CD1c-positive myeloid dendritic cell (primary cell): ENCODE data around the gene KCNMA1.

Experiments used
- DNase-seq: peaks from one replicate; pipeline ENCODE4 v3.0.0-alpha.2; 2016; ENCODE audit errors: extremely low spot score

Gene KCNMA1

DNA sequence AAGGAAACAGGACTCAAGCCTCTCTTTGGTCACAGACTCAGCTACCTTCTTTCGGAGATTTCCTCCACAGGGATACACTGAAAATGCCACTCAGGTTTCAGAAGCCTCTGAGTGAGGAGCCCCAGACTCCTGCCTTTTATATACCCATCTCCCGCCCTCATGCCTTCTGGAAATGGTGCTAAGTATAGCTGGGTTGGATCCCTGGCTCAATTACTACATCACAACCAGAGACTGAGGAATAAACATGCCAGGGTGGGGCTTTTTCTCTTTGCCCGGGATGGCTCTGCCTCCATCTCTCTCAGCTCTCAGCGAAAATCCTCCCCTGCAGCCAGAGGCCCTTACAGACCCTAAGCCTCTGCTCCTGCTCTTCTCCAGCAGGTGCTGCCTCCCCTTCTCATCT, 299.5 kb downstream of the KCNMA1 start:
- no peak for DNase-seq

DNA sequence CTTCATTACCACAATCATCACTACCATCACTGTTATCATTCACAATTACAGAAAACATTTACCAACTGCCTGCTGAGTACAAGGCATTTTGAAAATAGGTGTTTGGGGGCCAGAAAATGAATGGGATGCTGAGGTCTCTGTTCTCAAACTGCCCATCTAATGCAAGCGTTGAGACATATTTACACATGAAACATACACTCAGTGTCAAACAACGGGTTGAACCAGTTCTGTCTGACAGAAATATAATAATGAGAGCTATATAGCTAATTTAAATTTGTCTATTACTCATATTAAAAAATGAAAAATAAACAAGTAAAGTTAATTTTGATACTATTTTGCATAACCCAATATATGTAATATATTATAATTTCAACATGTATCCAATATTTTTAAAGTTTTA, 303.1 kb downstream of the KCNMA1 start:
- DNase-seq: no peak

DNA sequence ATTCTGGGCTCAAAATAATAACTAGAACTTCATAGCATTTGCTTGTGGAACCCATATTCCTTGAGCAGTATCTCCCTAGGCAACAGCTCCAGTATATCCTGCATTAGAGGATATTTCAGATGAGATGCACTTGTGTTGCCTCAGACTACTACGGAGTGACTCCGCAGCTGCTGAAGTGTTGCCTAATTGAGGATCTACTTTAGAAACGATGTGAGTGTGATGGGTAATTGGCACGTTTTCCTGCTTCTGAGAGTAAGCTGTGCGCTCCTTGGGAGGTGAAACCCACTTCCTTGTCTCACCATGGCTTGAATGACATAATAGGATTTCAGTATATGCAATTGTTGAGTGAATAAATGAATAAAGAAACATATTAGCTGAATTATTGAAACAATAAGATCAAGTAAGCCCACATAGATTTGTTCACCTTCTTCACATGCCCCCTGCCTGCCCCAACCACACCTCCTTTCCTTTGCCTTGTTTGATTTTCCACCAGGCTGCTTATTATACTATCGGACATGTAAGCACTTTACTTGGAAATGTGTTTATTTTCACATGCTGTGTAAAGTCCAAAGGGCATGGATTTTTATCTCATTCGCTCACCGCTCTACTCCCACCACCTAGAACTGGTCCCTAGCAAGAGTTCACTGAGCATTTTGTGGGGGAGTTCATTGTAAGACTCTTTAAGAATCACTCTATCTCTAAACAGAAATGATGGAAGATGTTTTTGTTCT, 303.8 kb downstream of the KCNMA1 start:
- DNase-seq: no peak

DNA sequence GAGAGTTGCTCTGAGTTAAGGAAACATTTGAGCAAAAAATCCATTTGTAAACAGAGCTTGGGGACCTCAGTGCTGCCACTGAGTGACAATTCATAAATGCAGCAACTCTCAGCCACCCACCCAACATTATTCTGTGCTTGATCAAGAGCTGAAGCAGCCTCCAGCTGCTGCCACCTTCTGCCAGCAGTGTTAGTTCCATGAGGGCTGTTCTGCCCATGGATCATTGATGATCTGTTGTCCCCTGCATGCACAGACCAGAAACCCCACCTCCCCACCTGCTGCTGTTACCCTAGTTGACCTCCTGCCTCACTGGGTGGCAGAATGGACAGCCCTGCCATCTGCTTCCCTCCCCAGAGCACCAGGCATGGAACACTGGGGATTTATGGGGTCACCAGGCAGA, 305.4 kb downstream of the KCNMA1 start:
- no peak for DNase-seq

DNA sequence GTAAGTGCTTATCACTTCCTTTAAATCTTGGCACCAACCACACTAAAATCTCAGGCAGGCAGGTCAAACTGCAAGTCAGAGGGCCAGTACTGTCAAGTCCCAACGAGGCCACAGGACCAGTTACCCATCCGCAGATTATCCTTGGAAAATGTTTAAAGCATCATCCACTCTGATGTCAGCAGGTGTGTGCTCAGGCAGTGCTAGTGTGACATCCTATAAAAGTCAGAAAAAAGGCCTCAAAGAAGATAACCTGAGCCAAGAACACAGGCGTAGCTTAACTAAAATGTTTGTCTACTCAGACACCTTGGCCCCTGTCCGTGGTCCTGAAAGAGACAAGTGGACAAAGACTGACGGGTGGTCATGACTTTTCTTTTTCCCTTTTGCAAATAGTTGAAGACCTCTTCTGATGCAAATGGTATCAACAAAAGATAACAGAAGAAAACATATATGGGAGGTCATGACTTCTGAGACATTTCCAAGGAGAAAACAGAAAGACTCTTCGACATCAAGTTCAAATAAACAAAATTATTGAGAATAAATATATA, 309.3 kb downstream of the KCNMA1 start:
- no peak for DNase-seq

DNA sequence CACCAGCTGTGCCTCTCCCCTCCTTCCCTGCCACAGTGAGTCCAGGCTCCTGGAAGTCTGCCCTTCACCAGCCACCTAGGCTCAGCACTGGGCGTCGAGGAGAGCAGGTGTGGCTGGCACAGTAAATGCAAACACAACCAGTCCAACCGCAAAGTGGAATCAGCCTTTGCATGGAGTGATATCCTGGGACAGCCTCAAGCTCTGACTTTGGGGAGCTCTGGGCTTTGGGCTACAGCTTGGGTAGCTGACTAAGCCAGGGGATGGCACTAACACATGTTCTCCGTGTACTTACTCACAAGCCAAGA, 312.4 kb downstream of the KCNMA1 start:
- DNase-seq: no peak

DNA sequence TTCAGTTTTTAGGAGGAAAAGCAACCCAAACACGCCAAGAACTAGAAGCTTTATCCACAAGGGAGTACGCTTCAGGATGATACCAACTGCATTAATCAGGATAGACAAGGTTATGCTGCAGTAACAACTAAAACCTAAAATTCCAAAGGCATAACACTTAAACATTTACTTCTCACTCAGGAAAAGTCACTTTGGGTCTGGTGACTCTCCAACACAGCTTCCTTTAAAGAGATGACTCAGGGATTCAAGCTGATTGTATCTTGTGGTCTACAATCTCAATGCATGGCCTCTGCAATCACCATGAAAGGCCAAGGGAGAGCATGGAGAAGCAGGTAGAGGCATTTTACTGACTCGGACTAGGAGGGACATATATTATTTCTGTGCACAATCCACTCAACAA, 315.8 kb downstream of the KCNMA1 start:
- no peak for DNase-seq

DNA sequence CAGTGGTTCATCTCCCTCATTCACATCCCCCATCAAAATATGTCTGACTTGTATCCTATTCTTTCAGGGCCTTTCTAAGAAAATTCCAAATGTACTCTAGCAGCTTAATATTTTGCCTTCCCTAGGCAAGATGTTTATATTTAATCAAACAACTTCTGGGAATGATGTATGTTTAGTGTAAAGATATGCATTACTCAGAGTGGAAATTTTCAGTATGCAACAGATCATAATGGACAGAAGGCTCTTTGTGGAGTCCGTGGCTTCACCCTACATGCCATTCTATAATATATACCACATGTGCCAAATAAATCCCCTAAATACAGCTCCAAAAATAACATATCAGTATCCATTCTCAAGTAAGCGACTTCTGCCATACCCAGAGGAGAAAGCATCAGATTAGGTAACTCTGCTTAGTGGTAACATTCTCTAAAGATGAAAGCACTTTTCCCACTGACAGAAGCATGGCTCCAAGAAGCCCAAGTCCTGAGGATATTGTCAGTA, 316.6 kb downstream of the KCNMA1 start:
- no peak for DNase-seq

DNA sequence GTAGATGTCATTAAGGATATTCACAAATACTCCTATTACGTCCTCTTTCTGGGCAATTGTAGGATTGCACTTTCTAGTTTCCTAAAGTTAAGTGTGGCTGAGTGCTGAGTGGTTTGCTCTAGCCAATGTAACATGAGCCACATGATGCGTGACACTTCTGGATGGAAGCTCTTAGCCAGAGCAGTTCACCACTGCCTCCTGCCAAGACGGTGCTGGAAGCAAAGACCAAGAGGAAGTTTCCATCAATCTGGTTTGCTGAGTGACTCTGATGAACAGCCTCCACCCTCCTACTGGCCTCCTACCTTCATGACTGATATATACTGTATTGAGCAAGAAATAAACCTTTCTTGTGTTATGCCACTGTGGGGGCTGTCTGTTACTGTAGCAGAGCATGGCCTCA, 318.1 kb downstream of the KCNMA1 start:
- no peak for DNase-seq

DNA sequence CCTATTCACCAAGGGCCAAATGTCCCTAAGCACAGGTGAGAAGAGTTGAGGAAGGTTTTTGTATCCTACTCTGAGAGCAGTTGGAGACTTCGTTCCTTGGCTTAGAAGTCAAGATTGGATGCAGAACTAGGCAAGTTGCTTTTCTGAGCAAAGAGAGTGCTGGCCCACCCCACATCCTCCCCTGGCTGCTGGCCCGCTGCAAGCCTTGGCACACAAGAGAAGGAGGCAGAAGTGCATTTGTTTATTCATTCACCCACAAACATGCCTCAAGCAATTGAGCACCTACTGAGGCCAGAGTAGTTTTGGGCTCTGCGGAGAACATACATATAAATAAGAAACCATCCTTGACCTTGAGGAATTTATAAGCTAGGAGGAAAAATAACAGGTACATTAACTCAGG, 318.9 kb downstream of the KCNMA1 start:
- DNase-seq: no peak

DNA sequence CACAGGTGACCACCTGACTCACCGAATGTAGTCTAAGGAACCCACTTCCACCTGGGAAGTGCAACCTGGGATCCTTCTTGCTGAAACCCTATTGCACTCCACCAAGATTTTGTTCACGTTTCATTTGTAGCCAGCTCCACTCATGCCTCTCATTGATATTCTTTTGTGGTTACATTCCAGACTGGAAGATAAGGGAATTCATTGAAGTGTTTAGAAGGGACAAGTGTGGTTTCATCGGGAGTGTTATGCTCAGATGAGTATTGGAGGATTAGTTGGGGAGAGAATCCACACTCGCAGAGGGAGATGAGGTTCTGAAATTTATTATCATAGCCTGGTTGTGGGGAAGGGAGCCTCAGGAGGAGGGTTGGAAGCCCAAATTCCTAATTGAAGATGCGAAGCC, 320.4 kb downstream of the KCNMA1 start:
- DNase-seq: no peak

DNA sequence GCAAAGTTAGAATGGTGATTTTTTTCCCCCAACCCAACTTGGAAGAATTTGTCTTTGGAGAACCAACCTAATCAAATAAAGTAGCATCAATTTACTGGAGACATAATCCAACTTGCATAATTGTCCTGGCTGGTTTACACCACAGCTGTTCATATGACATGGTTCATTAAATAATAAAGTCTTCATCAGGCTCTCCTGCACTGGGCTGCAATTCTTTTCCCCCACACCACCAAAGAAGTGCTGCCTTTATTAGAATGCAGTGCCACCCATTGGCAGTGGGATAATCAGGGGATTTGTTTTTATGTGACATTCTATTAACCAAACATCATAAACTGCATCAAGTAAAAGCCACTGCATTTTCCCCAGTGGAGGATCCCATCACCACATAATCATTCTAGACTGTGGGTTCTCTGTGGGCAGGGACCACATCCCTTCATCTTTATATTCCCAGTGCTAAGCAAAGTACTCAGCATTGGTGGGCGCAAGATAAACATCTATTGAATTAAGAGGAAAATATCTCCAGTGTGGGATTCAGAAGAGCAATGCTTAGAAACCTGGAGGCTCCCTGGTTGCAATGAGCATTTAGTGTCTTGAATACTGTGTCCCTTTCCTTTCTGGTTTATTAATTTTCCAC, 322.0 kb downstream of the KCNMA1 start:
- no peak for DNase-seq

DNA sequence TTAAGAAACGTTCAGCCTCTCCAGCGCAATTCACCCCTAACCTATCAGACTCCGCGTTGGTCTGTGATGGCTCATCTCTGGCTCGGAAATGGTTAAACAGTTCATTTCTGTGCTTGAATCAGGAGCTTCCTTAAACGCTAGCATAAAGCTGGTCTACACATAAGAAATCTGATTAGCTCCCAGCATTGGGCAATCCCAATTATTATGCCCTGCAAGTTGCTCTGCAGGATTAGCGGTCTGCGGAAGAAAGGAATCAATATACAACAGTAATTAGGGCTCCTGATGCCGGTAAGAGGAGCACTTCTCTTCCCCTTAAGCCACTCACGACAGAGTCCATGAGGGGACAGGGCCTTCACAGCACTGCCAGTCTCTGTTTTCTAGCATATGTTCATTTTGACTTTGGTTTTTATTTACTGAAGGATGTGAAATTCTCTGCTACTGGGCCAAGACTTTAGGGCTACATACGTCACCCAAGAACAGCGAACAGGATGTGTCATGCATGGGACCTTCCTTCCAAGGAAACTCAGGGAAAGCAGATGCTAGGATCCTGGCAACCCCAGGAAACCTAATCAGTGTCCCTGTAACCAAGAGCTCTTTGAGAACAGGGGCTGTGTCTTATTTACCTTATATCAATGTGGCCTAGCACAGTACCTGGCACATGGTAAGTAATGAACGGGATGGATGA, 324.4 kb downstream of the KCNMA1 start:
- DNase-seq: no peak

DNA sequence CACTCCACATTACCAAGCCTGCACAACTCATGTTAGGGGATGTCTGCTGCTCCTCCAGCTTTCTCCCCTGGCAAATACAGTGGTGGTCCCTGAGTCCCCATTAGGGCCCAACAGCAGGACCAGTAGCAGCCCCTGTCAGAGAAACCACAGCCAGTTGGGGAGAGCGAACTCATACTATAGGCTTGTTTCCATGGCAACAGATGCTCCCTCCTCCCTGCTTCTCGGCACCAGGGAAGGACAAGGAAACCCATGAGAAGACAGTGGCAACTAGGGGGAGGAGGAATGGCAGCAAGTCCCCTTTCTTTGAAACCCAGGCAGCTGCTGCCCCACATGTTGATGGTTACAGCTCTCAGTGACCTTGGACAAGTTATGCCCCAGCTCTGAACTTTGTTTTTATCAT, 326.4 kb downstream of the KCNMA1 start:
- DNase-seq: no peak

DNA sequence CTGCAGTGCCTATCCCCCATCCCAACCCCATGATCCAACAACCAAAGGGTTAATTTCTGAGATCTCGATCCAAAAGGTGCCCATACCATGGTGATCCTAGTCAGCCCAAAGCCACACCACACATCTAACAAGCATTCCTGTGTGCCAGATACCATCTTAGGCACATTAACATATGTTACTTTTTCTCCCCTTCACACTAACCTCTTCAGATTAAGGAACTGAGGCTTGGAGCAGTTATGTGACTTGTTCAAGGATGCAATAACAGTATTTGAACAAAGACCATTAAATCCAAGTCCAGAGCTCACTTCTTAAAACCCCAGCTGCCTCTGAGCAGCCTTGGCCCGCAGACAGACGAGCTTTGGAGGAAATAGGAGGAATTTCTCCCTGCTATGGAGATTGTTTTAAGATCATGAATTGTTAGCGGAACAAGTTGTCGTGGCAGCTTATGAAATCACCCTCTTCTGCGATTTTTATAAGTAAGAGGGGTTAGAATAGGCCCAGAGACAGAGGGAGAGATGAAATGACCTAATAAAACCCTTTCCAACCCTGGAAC, 327.2 kb downstream of the KCNMA1 start:
- no peak for DNase-seq

DNA sequence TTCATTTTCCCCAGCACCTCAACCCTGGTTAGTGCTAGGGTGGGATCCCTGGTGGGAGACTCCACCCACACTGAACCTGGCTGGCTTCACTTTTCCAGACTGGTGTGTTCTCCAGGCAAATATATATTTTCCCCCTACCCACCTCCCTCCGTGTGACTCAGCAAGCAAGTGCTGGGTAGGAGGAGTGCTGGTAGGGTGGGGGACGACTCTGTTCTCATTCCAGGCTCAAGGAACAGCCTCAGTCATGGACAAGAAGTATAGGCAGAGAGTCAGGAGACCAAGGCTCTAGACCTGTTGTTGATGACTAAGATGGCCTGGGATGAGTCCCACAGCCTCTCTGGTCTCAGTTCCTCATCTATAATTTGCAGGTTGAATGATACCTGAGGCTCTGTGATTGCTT, 328.1 kb downstream of the KCNMA1 start:
- no peak for DNase-seq

DNA sequence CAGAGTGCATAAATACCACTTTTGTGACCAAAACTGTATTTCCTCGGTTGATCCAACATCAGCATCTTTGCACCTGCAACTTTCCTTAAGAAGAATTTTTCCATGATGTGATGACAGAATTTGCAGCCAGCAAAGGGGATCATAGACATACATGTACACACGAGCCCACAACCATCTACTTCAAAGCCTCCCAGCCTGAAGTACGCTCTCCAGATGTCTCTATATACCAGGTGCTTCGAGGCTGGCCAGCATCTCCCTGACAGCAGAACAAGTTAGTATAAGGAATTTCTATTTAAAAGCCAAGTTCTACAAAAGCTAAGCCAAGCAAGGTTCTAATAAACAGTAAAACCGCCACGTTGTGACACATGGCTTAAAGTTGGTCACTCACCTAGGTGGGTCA, 328.5 kb downstream of the KCNMA1 start:
- DNase-seq: no peak

DNA sequence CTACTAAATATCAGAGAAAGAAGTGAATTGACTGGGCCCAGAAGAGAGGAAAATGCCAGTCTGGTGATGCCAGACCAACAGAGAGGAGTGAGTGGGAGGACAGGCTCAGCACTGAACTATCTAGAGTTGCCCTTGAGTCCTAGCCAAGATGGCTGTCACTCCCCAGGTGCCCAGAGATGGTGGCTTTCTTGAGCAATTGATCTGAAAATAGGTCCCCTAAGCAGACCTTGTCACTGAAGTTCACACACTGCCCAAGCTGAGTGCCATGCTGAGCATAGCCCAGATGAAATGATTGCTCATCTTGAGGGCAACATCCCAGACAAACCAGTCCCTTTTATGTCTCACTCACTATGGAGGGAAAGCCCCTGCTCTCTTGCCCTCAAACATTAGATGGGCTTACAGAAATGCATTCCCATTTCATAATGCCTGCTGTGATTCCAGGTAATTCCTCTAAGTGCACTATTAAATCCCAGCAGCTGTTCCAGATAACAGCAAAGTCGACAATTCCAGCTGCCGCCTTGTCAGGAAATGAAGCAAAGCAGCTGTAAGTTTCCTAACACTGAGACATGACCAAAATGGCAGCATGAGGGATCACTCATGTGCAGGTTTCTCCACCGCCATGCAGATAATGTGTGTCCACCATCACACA, 329.4 kb downstream of the KCNMA1 start:
- DNase-seq: no peak

DNA sequence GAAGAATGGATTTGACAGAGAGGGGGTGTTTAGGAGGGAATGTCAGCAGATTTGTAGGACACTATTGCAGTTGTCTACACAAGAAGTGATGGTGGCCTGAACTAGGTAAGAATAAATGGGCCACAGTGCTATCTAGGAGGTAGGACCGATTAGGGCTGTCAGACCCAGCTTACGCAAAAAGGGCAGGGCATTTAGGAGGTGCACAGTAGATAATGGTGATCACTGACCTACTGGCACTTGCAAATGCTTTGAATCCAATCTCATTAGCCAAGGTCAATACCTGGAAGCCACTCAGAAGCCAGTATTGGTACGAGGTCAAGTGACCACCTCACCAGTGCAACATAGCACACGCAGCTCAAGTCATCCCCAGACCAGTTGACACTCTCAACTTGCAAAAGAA, 330.9 kb downstream of the KCNMA1 start:
- DNase-seq: no peak

DNA sequence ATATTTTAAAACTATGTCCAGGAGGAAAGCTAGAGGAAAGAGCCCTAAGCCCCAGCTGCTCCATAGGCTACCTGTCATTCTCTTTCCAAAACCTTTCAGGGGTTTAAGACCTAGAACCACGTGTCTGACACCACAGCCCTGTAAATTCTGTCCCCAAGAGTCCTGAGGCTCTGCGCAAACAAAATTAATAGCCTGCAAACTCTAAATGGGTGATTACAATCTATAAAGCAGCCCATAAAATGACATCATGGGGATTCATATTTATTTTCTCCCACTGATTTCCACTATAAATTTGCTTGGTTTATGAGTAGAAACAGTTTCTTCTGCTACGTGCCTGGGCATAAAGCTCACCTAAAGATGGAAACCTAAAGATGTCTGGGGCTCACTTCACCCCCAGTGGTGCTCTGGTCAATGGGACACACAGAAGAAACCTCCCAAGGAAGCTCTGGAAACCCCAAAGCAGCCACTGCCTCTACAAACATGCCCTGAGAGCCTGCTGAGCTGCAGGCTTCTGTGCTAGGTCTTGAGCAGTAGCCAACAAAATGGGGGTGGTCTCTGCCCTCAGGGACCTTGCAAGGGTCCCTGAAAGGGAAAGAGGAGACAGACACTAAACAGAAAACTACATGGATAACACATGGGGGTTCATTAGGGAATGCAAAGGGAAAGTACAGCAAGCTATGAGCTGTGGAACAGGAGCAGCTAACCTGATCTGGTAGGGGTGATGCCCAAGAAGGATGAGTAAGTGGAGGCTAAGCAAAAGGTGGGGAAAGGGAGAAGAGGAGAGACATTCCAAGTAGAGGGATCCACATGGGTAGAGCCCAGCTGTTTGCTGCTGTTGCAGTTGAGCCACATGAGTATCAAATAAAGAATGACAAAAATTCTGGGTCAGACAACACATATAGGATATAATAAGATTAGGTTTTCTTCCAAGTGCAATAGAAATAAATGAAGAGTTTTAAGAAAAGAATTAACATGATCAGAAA, 331.7 kb downstream of the KCNMA1 start:
- no peak for DNase-seq

DNA sequence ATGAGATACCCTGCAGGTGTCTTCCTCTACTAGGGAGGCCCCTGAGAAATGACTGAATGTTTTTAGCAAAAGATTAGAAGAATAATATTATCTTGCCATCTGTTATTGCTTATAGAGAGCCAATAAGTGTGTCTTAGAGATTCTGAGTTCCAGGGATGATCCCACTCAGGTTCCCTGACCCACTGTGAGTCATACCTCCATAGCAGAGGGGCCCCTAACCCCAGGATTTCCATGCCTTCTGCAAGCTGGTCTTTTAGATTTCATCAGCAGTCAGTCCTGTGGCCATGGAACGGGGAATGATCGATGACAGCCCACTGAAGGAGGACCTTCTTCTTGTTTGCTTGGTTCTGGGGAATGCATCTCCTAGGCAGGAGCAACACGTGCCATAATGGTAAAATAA, 333.4 kb downstream of the KCNMA1 start:
- DNase-seq: no peak
